GM12892 (cell line): ENCODE data around the gene SLAMF1.
A peak's percentile ranks its signal among the peaks of the same experiment; 100 is the strongest.

Experiments
- DNase-seq: peaks from one replicate; pipeline ENCODE4 v3.0.0; 2011; ENCODE audit not compliant: insufficient read length
- FAIRE-seq: peaks from 2 replicates; lab custom pipeline; 2011; peaks lifted over from hg19 to GRCh38; lab: Jason Lieb, UNC
- POLR2A ChIP-seq: IDR thresholded peaks from 2 replicates; pipeline ENCODE4 v1.6.1; 2011; ENCODE audit warnings: low read depth, low read length, control low read depth
- POLR2AphosphoS5 ChIP-seq: IDR thresholded peaks from 2 replicates; pipeline ENCODE4 v1.6.1; 2011; ENCODE audit warnings: low read depth, low read length, control low read depth
- TAF1 ChIP-seq: IDR thresholded peaks from 2 replicates; pipeline ENCODE4 v1.6.1; 2011; ENCODE audit warnings: low read depth, mild to moderate bottlenecking, control low read depth, low read length, borderline replicate concordance

Gene SLAMF1

GRCh38 chr1:160619742-160620277 is 27.0 kb downstream of the SLAMF1 start:
- TF ChIP-seq POLR2A (peak; percentile 37; the same call in 1 of the 2 replicates), TAF1 (no peak), POLR2AphosphoS5 (peak; percentile 71; the same call in 1 of the 2 replicates)
- peak; percentile 65 for FAIRE-seq
- no peak for DNase-seq

- TF ChIP-seq POLR2AphosphoS5: peak; percentile 73
- TF ChIP-seq TAF1: no peak
- TF ChIP-seq POLR2A: peak; percentile 67
- FAIRE-seq (peak; percentile 88), DNase-seq (no peak)
Measured at GRCh38 chr1:160618763-160619274, 28.0 kb downstream of the SLAMF1 start.

DNA sequence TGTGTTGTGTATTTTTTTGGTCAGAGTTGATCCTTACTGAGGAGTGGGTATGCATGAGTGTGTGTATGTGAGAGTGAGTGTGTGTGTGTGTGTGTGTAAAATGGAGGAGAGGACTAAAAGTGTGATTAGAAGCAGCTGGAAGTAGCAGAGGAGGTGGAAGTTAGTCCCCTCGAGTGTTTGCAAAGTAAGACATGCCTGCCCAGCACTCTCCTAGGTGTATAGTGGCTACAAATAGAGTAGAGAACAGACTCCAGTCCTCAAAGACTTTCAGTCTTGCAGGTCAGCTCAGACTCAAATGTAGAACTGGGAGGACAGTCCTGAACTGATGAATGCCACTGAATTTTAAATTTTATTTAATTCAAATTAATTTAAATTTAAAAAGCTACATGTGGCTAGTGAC is 28.5 kb downstream of the SLAMF1 start:
- no peak; the same call in 1 of the 2 replicates for TF ChIP-seq POLR2AphosphoS5
- no peak; the same call in 1 of the 2 replicates for TF ChIP-seq POLR2A
- TF ChIP-seq TAF1: no peak
- DNase-seq (no peak), FAIRE-seq (peak; percentile 36)

GRCh38 chr1:160615660-160616059 is 31.2 kb downstream of the SLAMF1 start:
- DNase-seq (no peak), FAIRE-seq (peak; percentile 51)
- 0 out of 2 replicates have a peak, but pooled peaks have one; percentile 17 for TF ChIP-seq POLR2A
- TF ChIP-seq TAF1: no peak
- TF ChIP-seq POLR2AphosphoS5: peak; percentile 69; the same call in 1 of the 2 replicates

- FAIRE-seq: no peak
- DNase-seq: no peak
- TF ChIP-seq POLR2A (no peak), POLR2AphosphoS5 (no peak), TAF1 (no peak)
Measured at GRCh38 chr1:160614410-160614809, 32.4 kb downstream of the SLAMF1 start.

- TF ChIP-seq TAF1: no peak
- peak; percentile 63; the same call in 1 of the 2 replicates for TF ChIP-seq POLR2AphosphoS5
- peak; percentile 55 for TF ChIP-seq POLR2A
- FAIRE-seq: peak; percentile 72
- DNase-seq: no peak
Measured at GRCh38 chr1:160612613-160613218, 34.1 kb downstream of the SLAMF1 start.

DNA sequence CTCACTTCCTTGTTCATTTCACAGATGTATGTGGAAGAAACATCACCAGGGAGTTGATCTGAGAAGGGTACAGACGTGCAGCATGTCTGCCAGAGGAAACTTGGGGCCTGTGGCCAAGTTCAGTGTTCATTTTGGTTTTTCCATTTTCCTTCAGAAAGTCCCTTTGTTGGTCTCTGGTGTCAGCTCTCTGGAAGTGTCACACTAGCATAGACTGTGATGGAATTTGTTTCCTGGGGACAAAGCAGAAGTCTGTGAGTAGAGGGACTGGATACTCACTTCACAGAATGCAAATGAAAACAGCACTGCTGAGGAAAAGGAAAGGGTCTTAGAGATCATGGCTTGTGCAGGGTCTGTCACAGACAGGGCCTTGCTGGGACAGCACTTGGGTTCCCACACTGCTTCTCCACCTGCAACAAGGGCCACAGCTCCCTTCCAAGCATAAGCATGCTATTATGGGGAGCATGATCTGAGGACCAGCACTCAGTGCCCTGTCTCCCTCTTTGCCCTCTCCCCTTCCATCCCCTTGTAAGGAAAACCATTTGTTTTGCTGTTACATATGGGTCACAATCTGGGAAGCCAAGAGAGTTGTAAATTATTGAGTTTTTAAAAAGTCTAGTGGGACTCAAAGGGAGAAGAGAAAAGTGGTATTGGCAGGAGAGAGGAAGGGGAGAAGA is 36.1 kb downstream of the SLAMF1 start:
- peak; percentile 56 for TF ChIP-seq POLR2AphosphoS5
- no peak for TF ChIP-seq POLR2A
- FAIRE-seq (peak; percentile 51), DNase-seq (no peak)

DNA sequence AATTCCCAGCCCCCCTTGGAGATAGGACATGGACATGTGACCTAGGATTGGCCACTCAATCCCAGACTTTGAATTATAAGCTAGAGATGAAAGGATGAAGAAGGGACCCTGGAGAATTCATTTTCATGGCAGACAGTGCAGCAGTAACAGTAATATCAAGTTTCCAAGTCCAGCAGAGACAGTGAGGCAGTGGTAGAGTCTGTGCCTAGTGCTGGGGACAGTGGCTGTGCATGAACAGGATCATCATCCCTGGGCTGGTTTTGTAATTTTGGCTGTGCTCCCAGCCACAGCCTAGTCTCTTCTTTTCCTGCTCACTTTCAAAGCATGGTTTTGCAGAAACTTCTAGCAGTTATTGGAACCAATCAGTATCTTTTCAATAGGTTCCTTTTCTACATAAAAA is 37.9 kb downstream of the SLAMF1 start:
- DNase-seq (no peak), FAIRE-seq (no peak)
- TF ChIP-seq POLR2A (no peak), TAF1 (no peak), POLR2AphosphoS5 (0 out of 2 replicates have a peak, but pooled peaks have one; percentile 23)

GRCh38 chr1:160608514-160608913 is 38.3 kb downstream of the SLAMF1 start:
- DNase-seq (no peak), FAIRE-seq (no peak)
- no peak for TF ChIP-seq TAF1
- TF ChIP-seq POLR2AphosphoS5: peak; percentile 71
- TF ChIP-seq POLR2A: no peak

DNA sequence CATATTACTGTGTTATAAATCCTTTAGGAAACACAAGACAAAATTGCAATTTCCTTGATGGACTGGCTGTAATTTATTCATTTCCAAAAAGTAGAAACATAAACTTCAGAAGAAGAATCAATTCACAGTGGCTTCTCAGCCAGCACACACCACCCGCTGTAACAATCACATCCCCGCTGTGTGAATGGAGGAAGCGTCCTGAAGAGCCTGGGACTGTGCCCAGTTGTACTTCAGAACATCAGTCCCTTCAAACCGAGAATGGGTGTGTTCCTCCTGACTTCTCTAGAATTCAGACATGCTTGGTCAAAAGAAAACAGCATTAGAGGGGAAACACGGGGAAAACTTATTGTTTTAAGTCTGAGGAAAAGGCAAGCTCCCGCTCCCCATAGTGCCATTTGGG is 38.8 kb downstream of the SLAMF1 start:
- no peak for DNase-seq
- FAIRE-seq: no peak
- TF ChIP-seq POLR2AphosphoS5 (no peak), TAF1 (no peak), POLR2A (no peak; the same call in 1 of the 2 replicates)

- TF ChIP-seq POLR2AphosphoS5 (no peak; the same call in 1 of the 2 replicates), TAF1 (no peak)
- FAIRE-seq (peak; percentile 44), DNase-seq (no peak)
Measured at GRCh38 chr1:160607672-160608032, 39.2 kb downstream of the SLAMF1 start.
